ENCODE data around the gene CCDC57.
A peak's percentile ranks its signal among the peaks of the same experiment; 100 is the strongest.

Gene CCDC57

DNA sequence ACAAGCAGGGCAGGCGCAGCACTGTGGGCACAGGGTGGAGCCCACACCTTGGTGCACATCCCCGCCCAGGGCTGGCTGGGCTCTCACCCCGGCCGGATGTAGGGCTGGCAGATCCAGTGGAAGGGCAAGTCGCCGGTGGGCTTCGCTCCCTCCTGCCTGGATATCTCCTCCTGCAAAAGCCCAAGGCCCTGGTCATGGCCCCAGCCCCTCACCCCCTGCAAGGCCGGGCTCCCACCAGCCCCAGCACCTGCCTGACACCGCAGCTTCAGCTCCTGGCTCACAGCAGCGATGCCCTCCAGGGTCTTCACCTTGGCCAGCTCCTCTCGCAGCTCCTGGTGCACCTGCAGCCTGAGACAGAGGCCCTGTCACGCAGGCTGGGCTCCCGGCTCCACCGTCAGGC is 152.0 kb downstream of the CCDC57 start:
- peaks cover 31% of the 10 kb centered on the region for H3K4me1 ChIP-seq (ENCODE audit: insufficient read depth, low read length)
- TF ChIP-seq EZH2 (IDR thresholded peaks at IDR 0.05; ENCODE audit: borderline replicate concordance, low read depth, low read length, severe bottlenecking), result no peak
- TF ChIP-seq, protein P1, sequence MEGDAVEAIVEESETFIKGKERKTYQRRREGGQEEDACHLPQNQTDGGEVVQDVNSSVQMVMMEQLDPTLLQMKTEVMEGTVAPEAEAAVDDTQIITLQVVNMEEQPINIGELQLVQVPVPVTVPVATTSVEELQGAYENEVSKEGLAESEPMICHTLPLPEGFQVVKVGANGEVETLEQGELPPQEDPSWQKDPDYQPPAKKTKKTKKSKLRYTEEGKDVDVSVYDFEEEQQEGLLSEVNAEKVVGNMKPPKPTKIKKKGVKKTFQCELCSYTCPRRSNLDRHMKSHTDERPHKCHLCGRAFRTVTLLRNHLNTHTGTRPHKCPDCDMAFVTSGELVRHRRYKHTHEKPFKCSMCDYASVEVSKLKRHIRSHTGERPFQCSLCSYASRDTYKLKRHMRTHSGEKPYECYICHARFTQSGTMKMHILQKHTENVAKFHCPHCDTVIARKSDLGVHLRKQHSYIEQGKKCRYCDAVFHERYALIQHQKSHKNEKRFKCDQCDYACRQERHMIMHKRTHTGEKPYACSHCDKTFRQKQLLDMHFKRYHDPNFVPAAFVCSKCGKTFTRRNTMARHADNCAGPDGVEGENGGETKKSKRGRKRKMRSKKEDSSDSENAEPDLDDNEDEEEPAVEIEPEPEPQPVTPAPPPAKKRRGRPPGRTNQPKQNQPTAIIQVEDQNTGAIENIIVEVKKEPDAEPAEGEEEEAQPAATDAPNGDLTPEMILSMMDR (IDR thresholded peaks at IDR 0.05; ENCODE audit: borderline replicate concordance, extremely low read depth, low read length, poor library complexity, severe bottlenecking), result no peak
- no peaks in the 10 kb centered on the region for H3K27me3 ChIP-seq (ENCODE audit: insufficient read depth, low read length, poor library complexity)
- ATAC-seq (ENCODE audit: insufficient read depth, low read depth) (no peak), DNase-seq (peak; percentile 6)
- H2AFZ ChIP-seq (ENCODE audit: low read depth, low read length), result no peak overlapping the region
- peaks cover 72% of the 10 kb centered on the region for H4K20me1 ChIP-seq (ENCODE audit: insufficient read depth, low read length)
- H3K36me3 ChIP-seq (ENCODE audit: insufficient read depth, low read length), result peaks cover 92% of the 10 kb centered on the region
- no peak overlapping the region for H3K4me3 ChIP-seq (ENCODE audit: low read depth in 1 of 2, low read length in 2 of 2)
- H3K4me2 ChIP-seq (ENCODE audit: insufficient read depth, low read length), result no peak overlapping the region
- H3K9me3 ChIP-seq (ENCODE audit: insufficient read depth, low read length, severe bottlenecking), result no peaks in the 10 kb centered on the region
- H3K27ac ChIP-seq (ENCODE audit: low read length), result no peak overlapping the region
- peaks cover 25% of the 10 kb centered on the region for H3K79me2 ChIP-seq (ENCODE audit: insufficient read depth, low read length)
- H3K9ac ChIP-seq (ENCODE audit: low read depth, low read length), result no peak overlapping the region

DNA sequence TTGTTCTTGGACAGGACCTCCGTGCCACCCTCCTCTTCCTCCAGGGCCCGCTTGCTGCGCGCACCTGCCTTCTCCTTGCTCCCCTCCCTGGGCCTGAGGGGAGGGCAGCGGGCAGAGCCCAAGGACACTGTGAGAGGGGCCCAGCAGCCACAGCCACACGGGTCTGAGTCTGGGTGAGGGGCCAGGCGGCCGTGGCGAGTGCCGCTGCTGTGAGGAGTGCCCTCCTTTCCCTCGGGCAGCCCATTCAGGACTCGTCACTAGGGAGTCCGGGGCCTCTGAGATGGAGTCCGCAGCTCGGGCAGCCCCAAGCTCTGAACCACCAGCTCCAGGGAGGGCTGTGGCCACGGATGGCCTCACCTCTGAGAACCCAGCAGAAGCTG is 152.7 kb downstream of the CCDC57 start:
- H3K27me3 ChIP-seq (ENCODE audit: insufficient read depth, low read length, poor library complexity), result no peaks in the 10 kb centered on the region
- TF ChIP-seq, protein P1 (IDR thresholded peaks at IDR 0.05; ENCODE audit: borderline replicate concordance, extremely low read depth, low read length, poor library complexity, severe bottlenecking), result no peak
- no peak for TF ChIP-seq EZH2 (IDR thresholded peaks at IDR 0.05; ENCODE audit: borderline replicate concordance, low read depth, low read length, severe bottlenecking)
- no peak for ATAC-seq (ENCODE audit: insufficient read depth, low read depth)
- H3K27ac ChIP-seq (ENCODE audit: low read length), result no peak overlapping the region
- peaks cover 33% of the 10 kb centered on the region for H3K4me1 ChIP-seq (ENCODE audit: insufficient read depth, low read length)
- H3K4me3 ChIP-seq (ENCODE audit: low read depth in 1 of 2, low read length in 2 of 2), result no peak overlapping the region
- DNase-seq, result peak; percentile 5
- no peak overlapping the region for H3K9ac ChIP-seq (ENCODE audit: low read depth, low read length)
- H3K79me2 ChIP-seq (ENCODE audit: insufficient read depth, low read length), result peaks cover 23% of the 10 kb centered on the region
- peaks cover 76% of the 10 kb centered on the region for H4K20me1 ChIP-seq (ENCODE audit: insufficient read depth, low read length)
- H3K36me3 ChIP-seq (ENCODE audit: insufficient read depth, low read length), result peaks cover 96% of the 10 kb centered on the region
- no peaks in the 10 kb centered on the region for H3K9me3 ChIP-seq (ENCODE audit: insufficient read depth, low read length, severe bottlenecking)
- H3K4me2 ChIP-seq (ENCODE audit: insufficient read depth, low read length), result no peak overlapping the region
- H2AFZ ChIP-seq (ENCODE audit: low read depth, low read length), result no peak overlapping the region

DNA sequence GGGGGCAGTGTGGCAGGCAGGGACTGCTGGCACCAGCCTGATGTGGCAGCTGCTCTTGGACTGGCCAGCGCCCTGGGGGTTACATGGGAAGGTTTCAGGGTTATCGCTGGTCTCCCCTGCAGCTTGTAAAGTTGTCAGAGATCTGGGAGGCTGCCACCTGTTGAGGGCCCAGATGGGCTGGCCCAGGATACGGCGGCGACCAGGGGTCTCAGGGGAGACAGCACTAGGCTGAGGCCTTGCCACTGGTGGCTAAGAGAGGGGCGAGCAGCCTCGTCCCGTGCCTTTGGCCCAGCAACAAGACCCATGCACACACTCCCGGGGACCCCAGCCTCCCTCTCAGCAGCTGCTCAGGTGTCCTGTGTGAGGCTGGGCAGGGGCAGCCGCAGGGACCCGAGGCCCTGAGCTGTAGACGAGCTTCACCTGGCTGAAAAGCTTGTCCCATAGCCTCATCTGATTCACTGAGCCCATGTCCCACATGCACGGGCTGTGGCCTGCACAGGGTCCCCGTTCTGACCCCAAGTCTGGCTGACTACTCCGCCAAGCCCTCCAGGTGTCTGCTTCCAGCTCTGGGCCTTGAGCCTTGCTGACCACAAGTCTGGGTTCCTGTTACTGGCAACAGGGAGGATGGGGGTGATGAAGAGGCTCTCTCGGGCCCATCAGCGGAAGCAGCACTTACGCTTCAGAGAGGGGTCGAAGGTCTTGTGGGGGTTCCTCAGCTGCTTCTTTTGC is 153.2 kb downstream of the CCDC57 start:
- peaks cover 71% of the 10 kb centered on the region for H4K20me1 ChIP-seq (ENCODE audit: insufficient read depth, low read length)
- no peak overlapping the region for H3K9ac ChIP-seq (ENCODE audit: low read depth, low read length)
- H3K9me3 ChIP-seq (ENCODE audit: insufficient read depth, low read length, severe bottlenecking), result no peaks in the 10 kb centered on the region
- no peak for ATAC-seq (ENCODE audit: insufficient read depth, low read depth)
- no peak overlapping the region for H3K4me2 ChIP-seq (ENCODE audit: insufficient read depth, low read length)
- no peak overlapping the region for H3K4me3 ChIP-seq (ENCODE audit: low read depth in 1 of 2, low read length in 2 of 2)
- TF ChIP-seq, protein P1 (IDR thresholded peaks at IDR 0.05; ENCODE audit: borderline replicate concordance, extremely low read depth, low read length, poor library complexity, severe bottlenecking), result no peak
- no peak for TF ChIP-seq EZH2 (IDR thresholded peaks at IDR 0.05; ENCODE audit: borderline replicate concordance, low read depth, low read length, severe bottlenecking)
- H3K36me3 ChIP-seq (ENCODE audit: insufficient read depth, low read length), result peaks cover 98% of the 10 kb centered on the region
- H3K4me1 ChIP-seq (ENCODE audit: insufficient read depth, low read length), result peaks cover 32% of the 10 kb centered on the region
- H3K79me2 ChIP-seq (ENCODE audit: insufficient read depth, low read length), result peaks cover 21% of the 10 kb centered on the region
- no peaks in the 10 kb centered on the region for H3K27me3 ChIP-seq (ENCODE audit: insufficient read depth, low read length, poor library complexity)
- no peak overlapping the region for H2AFZ ChIP-seq (ENCODE audit: low read depth, low read length)
- DNase-seq, result peak; percentile 8
- no peak overlapping the region for H3K27ac ChIP-seq (ENCODE audit: low read length)
